ENCODE measurements around the gene MRPL51. TPM values are rescaled to one million over a fixed set of nuclear protein-coding genes. Genes with fewer than 3 reads are reported as not detected.
"Not testable (repeated sequence)": the region's sequence is repeated elsewhere in the genome, so short reads cannot be mapped to it uniquely, and the experiment has no call there.

Gene MRPL51
- total RNA-seq, 3 donors from 2014 or later (not counting 1 experiment from before 2014, with no cell fraction given): 32.8 to 48.3 (median 45.4) TPM

DNA sequence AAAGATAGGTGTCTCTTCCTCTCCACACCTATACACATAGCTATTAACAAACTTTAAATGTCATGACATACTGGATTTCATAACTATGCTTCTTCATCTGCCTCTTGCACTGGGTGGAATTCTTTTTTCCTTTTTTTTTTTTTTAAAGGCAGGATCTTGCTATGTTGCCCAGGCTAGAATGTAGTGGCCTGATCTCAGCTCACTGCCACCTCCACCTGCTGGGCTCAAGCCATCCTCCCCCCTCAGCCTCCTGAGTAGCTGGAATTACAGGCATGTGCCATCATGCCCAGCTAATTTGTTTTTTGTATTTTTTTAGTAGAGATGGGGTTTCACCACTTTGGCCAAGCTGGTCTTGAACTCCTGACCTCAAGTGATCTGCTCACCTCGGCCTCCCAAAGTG is 4.8 kb downstream of the MRPL51 start:
- WGBS (ENCODE audit: insufficient coverage): 100% methylated on average over 1 of the region's 1 CpG
- Histone ChIP-seq H3K4me1 (ENCODE audit: control insufficient read depth, insufficient read depth, low read length) (peaks cover 8% of the 10 kb centered on the region), H3K36me3 (ENCODE audit: control insufficient read depth, insufficient read depth, low read length) (peaks cover 10% of the 10 kb centered on the region), H3K27me3 (ENCODE audit: control insufficient read depth, insufficient read depth, low read length) (no peaks in the 10 kb centered on the region), H3K4me3 (ENCODE audit: low read length) (no peak overlapping the region), H3K9me3 (ENCODE audit: control insufficient read depth, insufficient read depth, low read length) (no peaks in the 10 kb centered on the region), H3K27ac (ENCODE audit: low read length) (no peak overlapping the region)
- no peak overlapping the region for H3K4me3 Mint-ChIP-seq
- H3K27me3 Mint-ChIP-seq (ENCODE audit: low read depth in 2 of 2): no peaks in the 10 kb centered on the region
- TF ChIP-seq, protein P1, sequence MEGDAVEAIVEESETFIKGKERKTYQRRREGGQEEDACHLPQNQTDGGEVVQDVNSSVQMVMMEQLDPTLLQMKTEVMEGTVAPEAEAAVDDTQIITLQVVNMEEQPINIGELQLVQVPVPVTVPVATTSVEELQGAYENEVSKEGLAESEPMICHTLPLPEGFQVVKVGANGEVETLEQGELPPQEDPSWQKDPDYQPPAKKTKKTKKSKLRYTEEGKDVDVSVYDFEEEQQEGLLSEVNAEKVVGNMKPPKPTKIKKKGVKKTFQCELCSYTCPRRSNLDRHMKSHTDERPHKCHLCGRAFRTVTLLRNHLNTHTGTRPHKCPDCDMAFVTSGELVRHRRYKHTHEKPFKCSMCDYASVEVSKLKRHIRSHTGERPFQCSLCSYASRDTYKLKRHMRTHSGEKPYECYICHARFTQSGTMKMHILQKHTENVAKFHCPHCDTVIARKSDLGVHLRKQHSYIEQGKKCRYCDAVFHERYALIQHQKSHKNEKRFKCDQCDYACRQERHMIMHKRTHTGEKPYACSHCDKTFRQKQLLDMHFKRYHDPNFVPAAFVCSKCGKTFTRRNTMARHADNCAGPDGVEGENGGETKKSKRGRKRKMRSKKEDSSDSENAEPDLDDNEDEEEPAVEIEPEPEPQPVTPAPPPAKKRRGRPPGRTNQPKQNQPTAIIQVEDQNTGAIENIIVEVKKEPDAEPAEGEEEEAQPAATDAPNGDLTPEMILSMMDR (IDR thresholded peaks at IDR 0.05): no peak
- no peak overlapping the region for H3K27ac Mint-ChIP-seq
- H3K4me1 Mint-ChIP-seq: peaks cover 12 to 15% of the 10 kb centered on the region in 2 donors
- DNase-seq (no peak), ATAC-seq (no peak)
- H3K36me3 Mint-ChIP-seq: no peaks in the 10 kb centered on the region
- no peaks in the 10 kb centered on the region for H3K9me3 Mint-ChIP-seq
- intact Hi-C loops (cut with micrococcal nuclease): no loop called here

DNA sequence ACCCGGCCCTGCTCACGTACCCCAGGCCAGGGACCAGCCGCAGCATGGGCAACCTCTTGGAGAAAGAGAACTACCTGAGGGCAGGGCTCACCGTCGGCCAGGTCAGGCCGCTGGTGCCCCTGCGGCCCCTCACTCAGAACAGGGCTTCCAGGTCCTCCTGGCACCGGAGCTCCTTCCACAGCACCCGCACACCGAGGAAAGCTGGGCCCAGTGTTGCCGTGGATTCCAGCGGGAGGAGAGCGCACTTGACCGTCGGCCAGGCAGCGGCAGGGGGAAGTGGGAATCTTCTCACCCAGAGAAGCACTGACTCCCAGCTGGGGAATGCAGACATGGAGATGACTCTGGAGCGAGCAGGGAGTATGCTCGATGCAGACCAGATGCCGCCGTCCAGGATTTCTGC is 14.6 kb downstream of the MRPL51 start:
- Mint-ChIP-seq H3K27ac (no peak overlapping the region), H3K4me3 (no peak overlapping the region), H3K27me3 (ENCODE audit: low read depth in 2 of 2) (no peaks in the 10 kb centered on the region), H3K36me3 (no peaks in the 10 kb centered on the region), H3K9me3 (no peaks in the 10 kb centered on the region), H3K4me1 (no peaks in the 10 kb centered on the region)
- Histone ChIP-seq H3K36me3 (ENCODE audit: control insufficient read depth, insufficient read depth, low read length) (no peaks in the 10 kb centered on the region), H3K27ac (ENCODE audit: low read length) (no peak overlapping the region), H3K4me3 (ENCODE audit: low read length) (no peak overlapping the region), H3K4me1 (ENCODE audit: control insufficient read depth, insufficient read depth, low read length) (no peaks in the 10 kb centered on the region), H3K9me3 (ENCODE audit: control insufficient read depth, insufficient read depth, low read length) (no peaks in the 10 kb centered on the region), H3K27me3 (ENCODE audit: control insufficient read depth, insufficient read depth, low read length) (peaks cover 3% of the 10 kb centered on the region)
- TF ChIP-seq, protein P1 (IDR thresholded peaks at IDR 0.05): no peak
- WGBS (ENCODE audit: insufficient coverage): 95% methylated on average over 20 of the region's 20 CpGs
- DNase-seq (no peak), ATAC-seq (no peak)
- intact Hi-C loops (cut with micrococcal nuclease): no loop called here

DNA sequence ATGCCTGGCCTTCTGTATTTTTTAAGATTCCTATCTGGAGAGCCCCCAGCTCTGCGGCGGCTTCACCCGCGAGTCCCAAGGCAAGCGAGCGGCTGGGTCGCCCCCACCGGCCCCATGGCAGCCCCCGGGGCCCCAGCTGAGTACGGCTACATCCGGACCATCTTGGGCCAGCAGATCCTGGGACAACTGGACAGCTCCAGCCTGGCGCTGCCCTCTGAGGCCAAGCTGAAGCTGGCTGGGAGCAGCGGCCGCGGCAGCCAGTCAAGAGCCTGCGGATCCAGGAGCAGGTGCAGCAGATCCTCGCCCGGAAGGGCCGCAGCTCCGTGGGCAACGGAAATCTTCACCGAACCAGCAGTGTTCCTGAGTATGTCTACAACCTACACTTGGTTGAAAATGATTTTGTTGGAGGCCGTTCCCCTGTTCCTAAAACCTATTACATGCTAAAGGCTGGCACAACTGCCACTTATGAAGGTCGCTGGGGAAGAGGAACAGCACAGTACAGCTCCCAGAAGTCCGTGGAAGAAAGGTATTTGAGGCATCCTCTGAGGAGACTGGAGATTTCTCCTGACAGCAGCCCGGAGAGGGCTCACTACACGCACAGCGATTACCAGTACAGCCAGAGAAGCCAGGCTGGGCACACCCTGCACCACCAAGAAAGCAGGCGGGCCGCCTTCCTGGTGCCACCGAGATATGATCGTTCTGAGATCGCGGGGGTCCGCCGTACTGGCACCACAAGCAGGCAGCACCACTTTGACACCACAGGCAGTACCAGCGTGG is 15.3 kb downstream of the MRPL51 start:
- H3K4me3 ChIP-seq (ENCODE audit: low read length); H3K9me3 Mint-ChIP-seq; H3K36me3 Mint-ChIP-seq; H3K4me1 Mint-ChIP-seq; H3K27ac ChIP-seq (ENCODE audit: low read length); DNase-seq; H3K4me3 Mint-ChIP-seq; H3K4me1 ChIP-seq (ENCODE audit: control insufficient read depth, insufficient read depth, low read length); ATAC-seq; H3K9me3 ChIP-seq (ENCODE audit: control insufficient read depth, insufficient read depth, low read length); H3K27me3 Mint-ChIP-seq (ENCODE audit: low read depth in 2 of 2); H3K27ac Mint-ChIP-seq; H3K27me3 ChIP-seq (ENCODE audit: control insufficient read depth, insufficient read depth, low read length); H3K36me3 ChIP-seq (ENCODE audit: control insufficient read depth, insufficient read depth, low read length); intact Hi-C loops (cut with micrococcal nuclease): not testable (repeated sequence)
- 95% methylated on average over 37 of the region's 37 CpGs for WGBS (ENCODE audit: insufficient coverage)

DNA sequence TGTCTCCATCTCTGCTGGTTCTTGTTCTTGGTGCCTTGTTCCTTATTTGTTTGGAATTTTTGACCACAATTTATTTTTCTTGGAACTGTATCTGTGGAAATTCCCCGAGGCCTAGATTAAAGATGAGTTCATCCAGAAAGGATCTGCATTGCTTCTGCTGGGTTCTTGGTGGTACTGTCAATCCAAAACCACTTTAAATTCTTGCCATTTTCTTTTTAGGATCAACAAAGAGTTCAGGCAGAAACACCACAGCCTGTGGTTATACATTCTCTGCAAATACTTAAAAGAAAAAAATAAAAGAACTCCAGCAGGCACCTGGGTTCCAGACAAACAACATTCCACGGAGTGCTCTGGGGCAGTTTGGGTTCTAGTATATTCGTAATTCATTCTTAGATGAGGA is 16.6 kb downstream of the MRPL51 start:
- Histone ChIP-seq H3K4me3 (ENCODE audit: low read length) (no peak overlapping the region), H3K27ac (ENCODE audit: low read length) (no peak overlapping the region), H3K36me3 (ENCODE audit: control insufficient read depth, insufficient read depth, low read length) (no peaks in the 10 kb centered on the region), H3K27me3 (ENCODE audit: control insufficient read depth, insufficient read depth, low read length) (peaks cover 3% of the 10 kb centered on the region), H3K9me3 (ENCODE audit: control insufficient read depth, insufficient read depth, low read length) (no peaks in the 10 kb centered on the region), H3K4me1 (ENCODE audit: control insufficient read depth, insufficient read depth, low read length) (no peaks in the 10 kb centered on the region)
- Mint-ChIP-seq H3K36me3 (no peaks in the 10 kb centered on the region), H3K4me1 (peaks cover under 1% of the 10 kb centered on the region in 2 donors), H3K27ac (no peak overlapping the region), H3K4me3 (no peak overlapping the region), H3K27me3 (ENCODE audit: low read depth in 2 of 2) (no peaks in the 10 kb centered on the region), H3K9me3 (no peaks in the 10 kb centered on the region)
- DNase-seq (no peak), ATAC-seq (no peak)
- intact Hi-C loops (cut with micrococcal nuclease): no loop called here
- TF ChIP-seq, protein P1 (IDR thresholded peaks at IDR 0.05): no peak
- 85% methylated on average over 3 of the region's 3 CpGs for WGBS (ENCODE audit: insufficient coverage)

DNA sequence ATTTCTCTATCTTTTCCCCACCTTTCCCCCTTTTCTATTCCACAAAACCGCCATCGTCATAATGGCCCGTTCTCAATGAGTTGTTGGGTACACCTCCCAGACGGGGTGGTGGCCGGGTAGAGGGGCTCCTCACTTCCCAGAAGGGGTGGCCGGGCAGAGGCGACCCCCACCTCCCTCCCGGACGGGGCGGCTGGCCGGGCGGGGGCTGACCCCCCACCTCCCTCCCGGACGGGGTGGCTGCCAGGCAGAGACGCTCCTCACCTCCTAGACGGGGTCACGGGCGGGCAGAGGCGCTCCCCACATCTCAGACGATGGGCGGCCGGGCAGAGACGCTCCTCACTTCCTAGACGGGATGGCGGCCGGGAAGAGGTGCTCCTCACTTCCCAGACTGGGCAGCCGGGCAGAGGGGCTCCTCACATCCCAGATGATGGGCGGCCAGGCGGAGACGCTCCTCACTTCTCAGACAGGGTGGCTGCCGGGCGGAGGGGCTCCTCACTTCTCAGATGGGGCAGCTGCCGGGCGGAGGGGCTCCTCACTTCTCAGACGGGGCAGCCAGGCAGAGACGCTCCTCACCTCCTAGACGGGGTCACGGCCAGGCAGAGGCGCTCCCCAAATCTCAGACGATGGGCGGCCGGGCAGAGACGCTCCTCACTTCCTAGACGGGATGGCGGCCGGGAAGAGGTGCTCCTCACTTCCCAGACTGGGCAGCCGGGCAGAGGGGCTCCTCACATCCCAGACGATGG is 17.7 kb downstream of the MRPL51 start:
- H3K9me3 Mint-ChIP-seq; H3K27me3 Mint-ChIP-seq (ENCODE audit: low read depth in 2 of 2); H3K27ac Mint-ChIP-seq; H3K36me3 ChIP-seq (ENCODE audit: control insufficient read depth, insufficient read depth, low read length); H3K36me3 Mint-ChIP-seq; H3K27me3 ChIP-seq (ENCODE audit: control insufficient read depth, insufficient read depth, low read length); H3K9me3 ChIP-seq (ENCODE audit: control insufficient read depth, insufficient read depth, low read length); H3K27ac ChIP-seq (ENCODE audit: low read length); H3K4me3 ChIP-seq (ENCODE audit: low read length); H3K4me1 Mint-ChIP-seq; DNase-seq; ATAC-seq; intact Hi-C loops (cut with micrococcal nuclease); H3K4me1 ChIP-seq (ENCODE audit: control insufficient read depth, insufficient read depth, low read length); H3K4me3 Mint-ChIP-seq: not testable (repeated sequence)
- WGBS (ENCODE audit: insufficient coverage): 94% methylated on average over 32 of the region's 48 CpGs
